ENCODE results near the gene OPRD1.
"Not testable (repeated sequence)": the region's sequence is repeated elsewhere in the genome, so short reads cannot be mapped to it uniquely, and the experiment has no call there.

OPRD1 gene

DNA sequence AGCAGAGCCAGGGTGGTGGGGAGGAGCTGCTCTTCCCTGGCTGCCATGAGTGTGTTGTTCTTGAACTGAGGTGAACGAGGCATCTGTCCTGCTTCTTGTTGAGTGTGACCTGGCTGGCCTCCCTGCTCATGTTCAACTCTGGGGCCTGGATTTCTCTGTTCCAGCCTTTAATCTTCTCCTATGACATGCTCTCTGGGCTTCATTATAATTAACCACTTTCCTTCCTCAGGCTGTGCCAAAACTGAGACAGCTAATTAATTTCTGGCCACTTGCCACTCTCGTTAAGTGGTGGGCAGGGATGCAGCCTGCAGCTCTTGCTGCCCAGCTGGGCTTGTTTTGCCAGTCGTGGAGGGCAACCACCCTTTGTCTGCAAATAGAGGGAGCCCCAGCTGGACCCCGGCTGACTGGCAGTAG, 23.3 kb downstream of the OPRD1 start:
- TF ChIP-seq SP1 (IDR thresholded peaks at IDR 0.05) (no peak), L3MBTL2 (conservative IDR thresholded peaks at IDR 0.05) (no peak), FOXA1 (IDR thresholded peaks at IDR 0.05) (no peak), HDGF (IDR thresholded peaks at IDR 0.05; ENCODE audit: borderline replicate concordance) (no peak), ZNF384 (IDR thresholded peaks at IDR 0.05) (no peak), FOXM1 (IDR thresholded peaks at IDR 0.05; ENCODE audit: borderline replicate concordance) (no peak), ELF4 (IDR thresholded peaks at IDR 0.05) (no peak), BHLHE40 (IDR thresholded peaks at IDR 0.05; ENCODE audit: borderline replicate concordance) (no peak), ARNT (IDR thresholded peaks at IDR 0.05) (no peak), TARDBP (IDR thresholded peaks at IDR 0.05) (no peak), LEF1 (IDR thresholded peaks at IDR 0.05; ENCODE audit: borderline replicate concordance) (no peak), NFRKB (IDR thresholded peaks at IDR 0.05) (no peak)
- TF ChIP-seq, protein P1, sequence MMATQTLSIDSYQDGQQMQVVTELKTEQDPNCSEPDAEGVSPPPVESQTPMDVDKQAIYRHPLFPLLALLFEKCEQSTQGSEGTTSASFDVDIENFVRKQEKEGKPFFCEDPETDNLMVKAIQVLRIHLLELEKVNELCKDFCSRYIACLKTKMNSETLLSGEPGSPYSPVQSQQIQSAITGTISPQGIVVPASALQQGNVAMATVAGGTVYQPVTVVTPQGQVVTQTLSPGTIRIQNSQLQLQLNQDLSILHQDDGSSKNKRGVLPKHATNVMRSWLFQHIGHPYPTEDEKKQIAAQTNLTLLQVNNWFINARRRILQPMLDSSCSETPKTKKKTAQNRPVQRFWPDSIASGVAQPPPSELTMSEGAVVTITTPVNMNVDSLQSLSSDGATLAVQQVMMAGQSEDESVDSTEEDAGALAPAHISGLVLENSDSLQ (IDR thresholded peaks at IDR 0.05), result no peak
- DNase-seq (ENCODE audit: extremely low spot score), result no peak
- CTCF ChIA-PET, result no interaction called here
- POLR2A ChIA-PET, result no interaction called here

DNA sequence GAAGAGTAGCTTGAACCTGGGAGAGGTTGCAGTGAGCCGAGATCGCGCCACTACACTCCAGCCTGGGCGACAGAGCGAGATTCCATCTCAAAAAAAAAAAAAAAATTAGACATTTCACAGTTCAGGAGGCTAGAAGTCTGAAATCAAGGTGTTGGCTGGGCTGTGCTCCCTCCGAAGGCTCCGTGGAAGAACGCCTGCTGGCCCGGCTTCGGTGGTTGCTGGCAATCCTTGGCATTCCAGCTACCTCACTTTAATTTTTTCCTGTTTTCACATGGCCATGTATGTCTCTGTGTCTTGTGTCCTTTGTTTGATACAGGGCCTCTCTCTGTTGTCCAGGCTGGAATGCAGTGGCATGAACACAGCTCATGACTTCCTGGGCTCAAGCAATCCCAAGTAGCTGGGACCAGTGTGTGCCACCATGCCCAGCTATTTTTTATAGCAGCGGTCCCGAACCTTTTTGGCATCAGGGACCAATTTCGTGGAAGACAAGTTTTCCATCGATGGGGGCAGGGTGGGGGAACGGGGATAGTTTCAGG, 24.5 kb downstream of the OPRD1 start:
- no peak for TF ChIP-seq LEF1 (IDR thresholded peaks at IDR 0.05; ENCODE audit: borderline replicate concordance)
- no peak for TF ChIP-seq ARNT (IDR thresholded peaks at IDR 0.05)
- no peak for TF ChIP-seq HDGF (IDR thresholded peaks at IDR 0.05; ENCODE audit: borderline replicate concordance)
- DNase-seq (ENCODE audit: extremely low spot score), result no peak
- ChIA-PET CTCF (interaction anchor here (0.6 to 1.2 kb wide), 3 partner anchors 41 to 241 kb away, joined by 3 to 5 read pairs (median 3); no protein-coding TSS in a partner anchor), POLR2A (no interaction called here)

DNA sequence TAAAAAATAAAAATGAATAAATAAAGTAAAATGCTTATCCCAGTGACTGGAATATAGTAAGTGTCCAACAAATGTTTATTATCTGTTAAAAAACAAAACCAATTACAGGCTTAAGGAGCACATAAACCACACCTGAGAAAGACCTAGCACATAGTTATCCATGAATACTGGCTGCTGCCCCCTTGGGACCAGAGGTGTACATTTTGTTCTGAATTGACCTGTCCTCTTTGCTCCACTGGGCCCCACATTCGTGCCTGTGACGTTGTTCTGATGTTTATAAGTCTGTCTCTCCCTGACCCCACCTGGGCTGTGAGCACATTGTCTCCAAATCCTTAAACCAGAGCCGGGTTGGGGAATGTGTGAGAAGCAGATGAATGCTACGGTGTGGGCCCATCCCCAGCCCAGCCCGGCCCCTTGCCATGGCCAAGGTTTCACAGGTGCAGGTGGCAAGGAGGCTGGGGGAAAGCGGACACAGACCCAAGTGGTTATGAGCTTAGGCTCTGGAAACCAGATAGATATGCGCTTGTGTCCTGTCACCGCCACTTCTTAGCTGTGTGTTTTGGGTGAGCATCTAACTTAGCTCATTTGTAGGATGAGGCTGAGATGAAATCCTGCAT, 29.1 kb downstream of the OPRD1 start:
- ChIA-PET POLR2A (no interaction called here), CTCF (no interaction called here)
- TF ChIP-seq TARDBP (IDR thresholded peaks at IDR 0.05), result no peak
- no peak for TF ChIP-seq NFRKB (IDR thresholded peaks at IDR 0.05)
- no peak for TF ChIP-seq ZNF384 (IDR thresholded peaks at IDR 0.05)
- no peak for TF ChIP-seq FOXM1 (IDR thresholded peaks at IDR 0.05; ENCODE audit: borderline replicate concordance)
- no peak for DNase-seq (ENCODE audit: extremely low spot score)

DNA sequence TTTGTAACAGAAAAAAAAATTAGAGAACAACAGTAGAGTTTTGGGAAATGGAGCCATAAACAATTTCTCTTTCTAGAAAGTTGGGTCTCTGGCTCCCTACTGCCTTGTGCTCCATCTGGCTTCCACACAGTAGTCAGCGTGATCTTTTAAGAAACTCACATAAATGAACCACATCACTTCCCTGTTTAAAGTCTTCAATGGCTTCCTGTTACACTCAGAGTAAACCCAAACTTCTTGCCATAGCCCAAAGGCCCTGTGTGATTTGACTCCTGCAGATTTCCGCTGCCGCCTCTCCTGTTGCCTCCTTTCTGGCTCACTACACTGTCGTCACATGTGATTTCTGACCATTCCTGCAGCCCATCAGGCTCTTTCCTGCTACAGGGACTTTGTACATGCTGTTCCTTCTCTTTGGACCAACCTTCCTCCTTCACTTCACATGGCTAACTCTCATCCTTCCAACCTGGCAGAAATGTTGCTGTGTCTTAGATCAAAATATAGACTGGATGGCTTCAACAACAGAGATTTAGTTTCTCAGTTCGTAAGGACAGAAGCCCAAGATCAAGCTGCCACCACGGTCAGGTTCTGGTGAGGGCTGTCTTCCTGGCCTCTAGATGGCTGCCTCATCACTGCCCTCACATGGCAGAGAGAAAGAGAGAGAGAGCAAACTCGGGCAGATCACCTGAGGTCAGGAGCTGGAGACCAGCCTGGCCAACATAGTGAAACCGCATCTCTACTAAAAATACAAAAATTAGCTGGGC, 34.0 kb downstream of the OPRD1 start:
- ChIA-PET POLR2A (no interaction called here), CTCF (interaction anchor here (0.7 to 0.9 kb wide), 5 partner anchors 14 to 61 kb away, joined by 3 to 8 read pairs (median 4); no protein-coding TSS in a partner anchor)
- no peak for DNase-seq (ENCODE audit: extremely low spot score)
- TF ChIP-seq ZNF384 (IDR thresholded peaks at IDR 0.05) (no peak), FOXA1 (IDR thresholded peaks at IDR 0.05) (no peak), ARNT (IDR thresholded peaks at IDR 0.05) (no peak), BHLHE40 (IDR thresholded peaks at IDR 0.05; ENCODE audit: borderline replicate concordance) (no peak), SUZ12 (IDR thresholded peaks at IDR 0.05) (no peak), TARDBP (IDR thresholded peaks at IDR 0.05) (no peak), HDGF (IDR thresholded peaks at IDR 0.05; ENCODE audit: borderline replicate concordance) (no peak), SP1 (IDR thresholded peaks at IDR 0.05) (no peak), FOXK2 (IDR thresholded peaks at IDR 0.05) (no peak), L3MBTL2 (conservative IDR thresholded peaks at IDR 0.05) (no peak; the same call in 1 of the 2 replicates), LEF1 (IDR thresholded peaks at IDR 0.05; ENCODE audit: borderline replicate concordance) (no peak), CTBP1 (IDR thresholded peaks at IDR 0.05; ENCODE audit: borderline replicate concordance) (no peak), NFRKB (IDR thresholded peaks at IDR 0.05) (no peak), ELF4 (IDR thresholded peaks at IDR 0.05) (no peak), FOXM1 (IDR thresholded peaks at IDR 0.05; ENCODE audit: borderline replicate concordance) (no peak)
- TF ChIP-seq, protein P1 (IDR thresholded peaks at IDR 0.05), result no peak

DNA sequence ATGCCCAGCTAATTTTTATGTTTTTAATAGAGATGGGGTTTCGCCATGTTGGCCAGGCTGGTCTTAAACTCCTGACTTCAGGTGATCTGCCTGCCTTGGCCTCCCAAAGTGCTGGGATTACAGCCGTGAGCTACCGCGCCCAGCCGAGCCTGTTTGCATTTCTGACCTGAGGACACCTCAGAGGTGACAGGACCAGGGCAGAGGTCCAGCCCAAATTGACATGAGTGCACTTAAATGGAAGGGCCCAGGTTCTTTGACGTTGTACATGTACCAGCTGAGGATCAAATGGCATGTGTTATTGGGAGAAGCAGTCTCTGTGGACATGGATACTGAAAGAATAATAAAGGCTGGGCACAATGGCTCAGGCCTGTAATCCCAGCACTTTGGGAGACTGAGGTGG, 35.2 kb downstream of the OPRD1 start:
- CTCF ChIA-PET, result interaction anchor here (0.6 to 0.7 kb wide), 3 partner anchors 34 to 1064 kb away, joined by 3 to 4 read pairs (median 4); no protein-coding TSS in a partner anchor

DNA sequence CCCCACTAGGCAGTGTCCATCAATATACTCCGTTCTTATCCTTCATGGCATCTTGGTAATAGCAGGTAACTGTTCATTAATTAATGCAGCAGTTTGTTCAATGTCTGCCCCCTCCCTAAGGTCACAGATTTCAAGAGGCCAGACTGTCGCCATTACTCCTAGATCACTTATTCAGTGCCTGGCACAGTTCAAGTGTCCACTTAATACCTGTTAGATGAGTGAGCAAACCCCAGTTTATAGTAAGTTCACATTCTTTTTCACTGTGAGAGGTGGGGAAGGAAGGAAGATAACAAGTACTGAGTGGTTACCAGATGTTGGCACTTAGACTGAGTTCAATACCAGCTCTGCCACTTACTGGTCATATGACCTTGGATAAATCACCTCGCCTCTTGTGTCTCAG, 36.4 kb downstream of the OPRD1 start:
- DNase-seq (ENCODE audit: extremely low spot score), result no peak
- POLR2A ChIA-PET, result no interaction called here
- TF ChIP-seq BHLHE40 (IDR thresholded peaks at IDR 0.05; ENCODE audit: borderline replicate concordance) (no peak), HDGF (IDR thresholded peaks at IDR 0.05; ENCODE audit: borderline replicate concordance) (no peak), SUZ12 (IDR thresholded peaks at IDR 0.05) (no peak), ZNF384 (IDR thresholded peaks at IDR 0.05) (no peak), NFRKB (IDR thresholded peaks at IDR 0.05) (no peak)
- TF ChIP-seq, protein P1 (IDR thresholded peaks at IDR 0.05), result no peak
- CTCF ChIA-PET, result interaction anchor here (0.5 kb wide), 1 partner anchor 310 kb away, joined by 3 read pairs; no protein-coding TSS in a partner anchor

More for the DNA sequence above, 35.2 kb downstream of the OPRD1 start:
- POLR2A ChIA-PET; DNase-seq (ENCODE audit: extremely low spot score): not testable (repeated sequence)

All from HEK293T (cell line).